Measurements from ENCODE around the gene HBQ1. TPM values are rescaled to one million over a fixed set of nuclear protein-coding genes. Genes with fewer than 3 reads are reported as not detected.
"Not testable (repeated sequence)": the region's sequence is repeated elsewhere in the genome, so short reads cannot be mapped to it uniquely, and the experiment has no call there.

The HBQ1 gene
- total RNA-seq, 1 experiment from 2014 or later: not detected

DNA sequence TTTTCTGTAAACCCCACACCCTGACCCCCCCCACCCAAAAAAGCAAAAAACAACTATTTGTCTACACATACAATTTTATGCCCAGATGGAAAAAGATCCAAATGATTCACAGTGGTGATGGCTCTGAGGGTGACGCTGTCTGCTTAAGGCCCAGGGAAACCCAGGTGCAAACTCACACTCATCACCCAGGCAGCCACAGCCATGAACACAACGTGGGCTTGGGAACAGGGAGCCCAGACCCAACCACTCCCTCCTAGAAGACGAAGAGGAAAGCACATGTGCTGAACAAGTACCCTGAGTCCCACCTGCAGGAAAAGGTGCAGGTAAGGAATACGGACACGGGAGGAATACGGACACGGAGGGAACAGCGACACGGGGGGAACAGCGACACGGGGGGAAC is 5.4 kb downstream of the HBQ1 start:
- no peak overlapping the region for H3K27ac ChIP-seq
- peaks cover 4% of the 10 kb centered on the region; the same call in 1 of the 2 replicates for H3K9me3 ChIP-seq (replicated peaks)
- no peak for DNase-seq (ENCODE audit: low read depth in 1 of 2, low spot score in 2 of 2)
- peaks cover 8% of the 10 kb centered on the region for H3K27me3 ChIP-seq (replicated peaks)
- H3K4me1 ChIP-seq (replicated peaks): peaks cover 11% of the 10 kb centered on the region
- peaks cover 37% of the 10 kb centered on the region for H3K36me3 ChIP-seq
- no peak overlapping the region for H3K4me3 ChIP-seq

DNA sequence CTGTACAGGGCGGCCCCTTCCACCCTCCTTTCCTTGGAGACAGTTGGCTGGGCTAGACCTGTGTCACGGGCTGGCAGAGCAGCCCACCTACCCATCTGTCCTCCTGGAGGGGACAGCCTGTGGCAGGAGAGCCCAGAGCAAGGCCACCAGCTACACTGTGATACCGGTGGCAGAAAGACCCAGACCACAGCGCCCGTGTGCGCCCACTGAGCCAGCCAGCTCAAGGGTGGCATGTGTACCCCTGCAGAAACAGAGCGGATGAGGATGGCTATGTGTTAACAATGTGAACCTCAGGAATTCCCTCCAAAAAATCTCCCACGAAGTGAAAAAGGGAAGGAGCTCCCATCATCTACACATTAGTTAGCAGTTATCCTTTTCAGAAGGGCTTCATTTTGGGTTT is 7.1 kb downstream of the HBQ1 start:
- no peaks in the 10 kb centered on the region for H3K9me3 ChIP-seq (replicated peaks)
- peaks cover 54% of the 10 kb centered on the region for H3K36me3 ChIP-seq

DNA sequence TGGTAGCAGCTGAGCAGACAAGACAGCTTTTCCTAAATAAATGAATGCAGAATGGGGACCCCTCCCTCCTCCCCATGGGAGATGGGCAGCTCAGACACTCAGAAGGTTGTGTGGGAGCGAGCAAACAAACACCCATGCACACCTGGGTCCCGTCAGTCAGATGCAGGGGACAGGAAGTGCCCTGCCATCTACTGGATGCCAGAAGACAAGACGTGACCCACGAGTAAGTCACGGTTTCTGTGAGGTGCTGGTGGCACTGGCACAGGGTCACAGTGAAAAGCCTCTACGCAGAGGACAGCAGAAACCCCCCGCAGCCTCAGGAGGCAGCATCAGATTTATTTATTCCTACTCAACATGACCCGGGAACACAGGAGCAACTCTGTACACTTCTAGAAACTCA is 8.4 kb downstream of the HBQ1 start:
- no peak for DNase-seq (ENCODE audit: low read depth in 1 of 2, low spot score in 2 of 2)
- H3K4me3 ChIP-seq: no peak overlapping the region
- H3K36me3 ChIP-seq: peaks cover 67% of the 10 kb centered on the region
- no peaks in the 10 kb centered on the region for H3K9me3 ChIP-seq (replicated peaks)
- no peaks in the 10 kb centered on the region for H3K4me1 ChIP-seq (replicated peaks)
- H3K27me3 ChIP-seq (replicated peaks): no peaks in the 10 kb centered on the region
- no peak overlapping the region for H3K27ac ChIP-seq

More for the DNA sequence above, 7.1 kb downstream of the HBQ1 start:
- H3K4me1 ChIP-seq (replicated peaks): no peaks in the 10 kb centered on the region
- no peak overlapping the region for H3K27ac ChIP-seq
- H3K4me3 ChIP-seq: no peak overlapping the region
- DNase-seq (ENCODE audit: low read depth in 1 of 2, low spot score in 2 of 2): no peak
- H3K27me3 ChIP-seq (replicated peaks): no peaks in the 10 kb centered on the region

DNA sequence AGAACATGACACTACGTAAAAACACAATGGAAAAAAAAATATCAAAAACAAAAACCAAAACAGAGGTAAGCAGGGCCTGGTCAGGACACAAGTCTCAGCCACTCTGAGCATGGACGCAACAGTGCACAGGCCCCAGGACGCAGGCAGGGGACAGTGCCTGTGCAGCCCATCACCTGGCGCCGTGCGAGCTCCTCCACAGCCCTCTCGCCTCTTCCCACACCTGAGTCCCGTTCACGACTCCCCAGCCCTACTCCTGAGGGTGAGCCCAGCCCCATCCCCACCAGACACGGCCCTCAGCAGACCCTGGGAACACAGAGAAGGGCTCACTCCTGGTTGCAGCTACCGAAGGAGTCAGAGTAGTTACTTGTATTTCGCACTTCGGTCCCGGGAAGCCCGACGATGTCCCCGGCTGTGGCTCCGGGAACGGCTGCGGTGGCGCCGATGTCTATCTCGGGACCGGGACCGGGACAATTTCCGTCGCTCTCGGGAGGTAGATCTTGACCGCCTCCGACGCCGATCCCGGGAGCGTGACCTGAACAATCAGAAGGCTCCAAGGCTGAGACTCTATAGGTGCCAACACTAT is 9.4 kb downstream of the HBQ1 start:
- no peak overlapping the region for H3K4me3 ChIP-seq
- no peaks in the 10 kb centered on the region for H3K27me3 ChIP-seq (replicated peaks)
- no peaks in the 10 kb centered on the region for H3K4me1 ChIP-seq (replicated peaks)
- H3K9me3 ChIP-seq (replicated peaks): no peaks in the 10 kb centered on the region
- H3K27ac ChIP-seq: no peak overlapping the region
- peaks cover 77% of the 10 kb centered on the region for H3K36me3 ChIP-seq
- DNase-seq (ENCODE audit: low read depth in 1 of 2, low spot score in 2 of 2): no peak

DNA sequence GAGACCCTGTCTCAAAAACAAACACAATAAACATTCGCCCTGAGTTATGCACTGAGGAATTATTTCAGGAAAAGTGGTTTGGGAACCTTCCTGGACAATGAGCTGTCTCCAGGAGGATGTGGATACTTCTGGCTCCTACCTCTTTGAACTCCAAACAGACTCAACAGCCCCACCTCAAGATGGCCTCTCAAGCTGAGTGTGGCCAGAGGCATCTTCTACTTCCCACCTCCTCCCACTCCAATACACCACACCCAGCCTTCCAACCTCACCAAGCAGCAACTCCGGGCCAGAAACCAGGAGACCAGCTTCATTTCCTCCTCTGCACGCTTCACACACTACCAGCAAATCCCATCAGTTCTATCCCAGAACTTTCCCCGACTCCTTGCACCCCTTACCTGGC is 11.6 kb downstream of the HBQ1 start:
- Histone ChIP-seq H3K4me3 (no peak overlapping the region), H3K36me3 (peaks cover 92% of the 10 kb centered on the region), H3K27me3 (replicated peaks) (no peaks in the 10 kb centered on the region), H3K27ac (no peak overlapping the region), H3K9me3 (replicated peaks) (no peaks in the 10 kb centered on the region), H3K4me1 (replicated peaks) (no peaks in the 10 kb centered on the region)
- no peak for DNase-seq (ENCODE audit: low read depth in 1 of 2, low spot score in 2 of 2)

DNA sequence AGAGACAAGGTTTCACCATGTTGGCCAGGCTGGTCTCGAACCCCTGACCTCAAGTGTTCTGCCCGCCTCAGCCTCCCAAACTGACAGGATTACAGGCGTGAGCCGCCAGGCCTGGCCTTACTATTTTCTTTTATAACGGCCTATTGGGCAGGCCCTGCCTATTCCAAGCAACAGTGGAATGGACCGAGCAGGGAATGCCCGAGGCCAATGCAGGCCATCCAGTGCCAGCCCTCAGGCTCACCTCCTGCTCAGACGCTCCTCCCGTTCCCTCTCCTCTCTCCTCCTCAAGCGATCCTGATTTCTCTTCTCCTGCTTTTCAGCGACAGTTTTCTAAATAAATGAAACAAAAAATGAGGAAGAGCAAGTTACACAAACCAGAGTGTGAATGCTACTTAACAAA is 12.4 kb downstream of the HBQ1 start:
- Histone ChIP-seq H3K27me3 (replicated peaks) (no peaks in the 10 kb centered on the region), H3K9me3 (replicated peaks) (no peaks in the 10 kb centered on the region), H3K4me3 (no peak overlapping the region), H3K27ac (no peak overlapping the region), H3K4me1 (replicated peaks) (no peaks in the 10 kb centered on the region), H3K36me3 (peaks cover 95% of the 10 kb centered on the region)
- DNase-seq (ENCODE audit: low read depth in 1 of 2, low spot score in 2 of 2): no peak

DNA sequence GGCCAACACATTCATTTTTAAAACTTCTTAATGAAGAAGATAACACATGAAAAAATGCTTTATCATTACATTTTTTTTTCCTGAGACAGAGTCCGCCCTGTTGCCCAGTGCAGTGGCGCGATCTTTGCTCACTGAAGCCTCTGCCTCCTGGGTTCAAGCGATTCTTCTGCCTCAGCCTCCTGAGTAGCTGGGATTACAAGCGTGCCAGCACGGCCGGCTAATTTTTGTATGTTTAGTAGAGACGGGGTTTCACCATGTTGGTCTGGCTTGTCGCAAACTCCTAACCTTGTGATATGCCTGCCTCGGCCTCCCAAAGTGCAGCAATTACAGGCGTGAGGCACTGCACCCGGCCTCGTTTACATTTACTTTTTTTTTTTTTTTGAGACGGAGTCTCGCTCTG is 13.2 kb downstream of the HBQ1 start:
- DNase-seq (ENCODE audit: low read depth in 1 of 2, low spot score in 2 of 2): no peak
- H3K27me3 ChIP-seq (replicated peaks): no peaks in the 10 kb centered on the region
- no peak overlapping the region for H3K27ac ChIP-seq
- peaks cover 96% of the 10 kb centered on the region for H3K36me3 ChIP-seq
- H3K9me3 ChIP-seq (replicated peaks): no peaks in the 10 kb centered on the region
- H3K4me1 ChIP-seq (replicated peaks): no peaks in the 10 kb centered on the region
- no peak overlapping the region for H3K4me3 ChIP-seq

DNA sequence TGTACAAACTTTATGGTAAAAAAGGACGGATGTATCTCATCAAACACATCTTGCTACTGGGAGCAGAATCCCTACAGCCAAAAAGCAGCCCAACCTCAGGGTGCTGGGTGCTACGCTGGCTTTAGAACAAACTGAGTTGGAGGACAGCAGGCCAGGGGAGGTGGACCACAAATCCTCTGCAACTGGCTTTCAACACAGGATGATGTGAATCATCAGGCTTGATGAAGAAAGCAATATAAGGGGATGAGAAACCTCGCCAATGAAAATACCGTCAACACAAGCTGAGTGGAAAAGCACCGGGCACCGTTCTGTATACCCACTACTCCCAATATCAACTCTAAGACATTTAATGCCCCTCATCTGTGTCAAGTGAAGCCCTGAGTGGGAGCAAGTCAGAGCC is 14.3 kb downstream of the HBQ1 start:
- no peaks in the 10 kb centered on the region for H3K27me3 ChIP-seq (replicated peaks)
- H3K27ac ChIP-seq: no peak overlapping the region
- DNase-seq (ENCODE audit: low read depth in 1 of 2, low spot score in 2 of 2): no peak
- H3K4me3 ChIP-seq: no peak overlapping the region
- H3K36me3 ChIP-seq: peaks cover 96% of the 10 kb centered on the region
- no peaks in the 10 kb centered on the region for H3K9me3 ChIP-seq (replicated peaks)
- no peaks in the 10 kb centered on the region for H3K4me1 ChIP-seq (replicated peaks)

DNA sequence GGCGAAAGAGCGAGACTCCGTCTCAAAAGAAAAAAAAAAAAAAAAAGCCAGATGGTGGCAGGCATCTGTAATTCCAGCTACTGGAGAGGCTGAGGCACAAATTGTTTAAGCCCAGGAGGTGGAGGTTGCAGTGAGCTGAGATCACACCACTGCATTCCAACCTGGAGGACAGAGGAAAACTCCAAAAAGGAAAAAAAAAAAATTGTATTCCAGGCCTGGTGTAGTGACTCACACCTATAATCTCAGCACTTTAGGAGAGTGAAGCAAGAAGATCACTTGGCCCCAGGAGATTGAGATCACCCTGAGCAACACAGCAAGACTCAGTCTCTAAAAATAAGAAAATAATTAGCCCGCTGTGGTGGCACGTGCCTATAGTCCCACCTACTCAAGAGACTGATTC is 20.1 kb downstream of the HBQ1 start:
- no peak overlapping the region for H3K4me3 ChIP-seq
- H3K9me3 ChIP-seq (replicated peaks): no peaks in the 10 kb centered on the region
- H3K4me1 ChIP-seq (replicated peaks): no peaks in the 10 kb centered on the region
- peaks cover 80% of the 10 kb centered on the region for H3K36me3 ChIP-seq
- no peak overlapping the region for H3K27ac ChIP-seq
- no peak for DNase-seq (ENCODE audit: low read depth in 1 of 2, low spot score in 2 of 2)
- no peaks in the 10 kb centered on the region for H3K27me3 ChIP-seq (replicated peaks)

DNA sequence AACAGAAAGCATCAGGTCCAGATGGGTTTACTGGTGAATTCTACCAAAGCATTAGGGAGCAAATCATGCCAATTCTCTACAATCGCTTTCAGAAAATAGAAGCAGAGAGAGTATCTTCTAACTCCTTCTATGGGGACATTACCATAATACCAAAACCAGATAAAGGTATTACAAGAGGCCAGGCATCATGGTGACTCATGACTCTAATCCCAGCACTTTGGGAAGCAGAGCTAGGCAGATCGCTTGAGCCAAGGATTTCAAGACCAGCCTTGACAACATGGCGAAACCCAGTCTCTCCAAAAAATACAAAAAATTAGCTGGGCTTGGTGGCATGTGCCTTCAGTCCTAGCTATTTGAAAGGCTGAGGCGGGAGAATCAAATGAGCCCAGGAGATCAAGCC is 23.0 kb downstream of the HBQ1 start:
- peaks cover 83% of the 10 kb centered on the region for H3K36me3 ChIP-seq
- no peaks in the 10 kb centered on the region for H3K27me3 ChIP-seq (replicated peaks)
- no peak overlapping the region for H3K4me3 ChIP-seq
- no peaks in the 10 kb centered on the region for H3K4me1 ChIP-seq (replicated peaks)
- no peak overlapping the region for H3K27ac ChIP-seq
- H3K9me3 ChIP-seq (replicated peaks): no peaks in the 10 kb centered on the region
- no peak for DNase-seq (ENCODE audit: low read depth in 1 of 2, low spot score in 2 of 2)

DNA sequence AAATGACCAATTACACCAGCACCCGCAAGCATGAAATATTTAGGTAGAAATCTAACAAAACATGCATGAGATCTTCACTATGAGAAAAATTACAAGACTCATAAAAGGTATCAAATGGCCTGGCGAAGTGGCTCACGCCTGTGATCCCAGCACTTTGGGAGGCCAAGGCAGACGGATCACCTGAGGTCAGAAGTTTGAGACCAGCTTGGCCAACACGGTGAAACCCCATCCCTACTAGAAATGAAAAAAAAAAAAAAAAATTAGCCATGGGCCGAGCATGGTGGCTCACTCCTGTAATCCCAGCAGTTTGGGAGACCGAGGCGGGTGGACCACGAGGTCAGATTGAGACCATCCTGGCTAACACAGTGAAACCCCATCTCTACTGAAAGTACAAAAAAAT is 23.8 kb downstream of the HBQ1 start:
- H3K27me3 ChIP-seq (replicated peaks); H3K9me3 ChIP-seq (replicated peaks); H3K27ac ChIP-seq; H3K4me3 ChIP-seq; DNase-seq (ENCODE audit: low read depth in 1 of 2, low spot score in 2 of 2); H3K4me1 ChIP-seq (replicated peaks): not testable (repeated sequence)
- H3K36me3 ChIP-seq: peaks cover 83% of the 10 kb centered on the region

DNA sequence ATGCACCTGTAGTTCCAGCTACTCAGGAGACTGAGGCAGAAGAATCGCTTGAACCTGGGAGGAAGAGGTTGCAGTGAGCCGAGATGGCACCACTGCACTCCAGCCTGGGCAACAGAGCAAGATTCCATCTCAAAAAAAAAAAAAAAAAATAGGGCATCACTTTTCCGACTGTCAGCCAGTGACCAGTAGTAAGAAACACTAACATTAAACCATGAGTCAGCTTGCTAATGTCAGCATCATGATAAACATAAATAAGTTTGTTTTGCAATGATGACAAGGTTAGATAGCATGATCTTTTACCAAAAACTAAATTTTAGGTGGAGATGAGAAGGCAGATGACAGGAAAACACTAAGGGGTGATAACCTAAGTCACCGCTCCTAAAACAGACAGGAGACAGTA is 29.1 kb downstream of the HBQ1 start:
- peaks cover 90% of the 10 kb centered on the region for H3K36me3 ChIP-seq
- not testable (repeated sequence) for H3K27ac ChIP-seq; H3K4me3 ChIP-seq; H3K4me1 ChIP-seq (replicated peaks); H3K27me3 ChIP-seq (replicated peaks); DNase-seq (ENCODE audit: low read depth in 1 of 2, low spot score in 2 of 2); H3K9me3 ChIP-seq (replicated peaks)

DNA sequence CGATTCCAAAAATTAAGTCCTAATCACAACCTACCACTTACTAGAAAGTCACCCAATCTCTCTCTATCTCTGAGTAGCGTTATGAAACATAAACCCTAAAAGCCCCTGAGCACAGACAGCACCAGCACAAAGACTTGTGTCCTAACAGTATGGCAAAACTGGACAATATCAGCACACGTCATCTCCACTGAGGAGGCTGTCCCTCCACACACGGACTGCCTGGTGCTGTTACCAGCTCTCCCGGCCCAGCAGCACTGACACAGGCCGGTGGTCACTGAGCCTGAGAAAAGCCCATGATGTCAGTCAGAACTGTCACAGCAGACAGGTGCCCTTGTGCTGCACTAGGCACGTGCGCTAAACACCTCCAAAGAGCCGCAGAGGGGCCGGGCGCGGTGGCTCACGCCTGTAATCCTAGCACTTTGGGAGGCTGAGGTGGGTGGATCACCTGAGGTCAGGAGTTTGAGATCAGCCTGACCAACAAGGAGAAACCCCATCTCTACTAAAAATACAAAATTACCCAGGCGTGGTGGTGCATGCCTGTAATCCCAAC is 31.4 kb downstream of the HBQ1 start:
- H3K36me3 ChIP-seq: peaks cover 87% of the 10 kb centered on the region
- H3K9me3 ChIP-seq (replicated peaks); H3K27me3 ChIP-seq (replicated peaks); DNase-seq (ENCODE audit: low read depth in 1 of 2, low spot score in 2 of 2); H3K4me3 ChIP-seq; H3K4me1 ChIP-seq (replicated peaks); H3K27ac ChIP-seq: not testable (repeated sequence)

DNA sequence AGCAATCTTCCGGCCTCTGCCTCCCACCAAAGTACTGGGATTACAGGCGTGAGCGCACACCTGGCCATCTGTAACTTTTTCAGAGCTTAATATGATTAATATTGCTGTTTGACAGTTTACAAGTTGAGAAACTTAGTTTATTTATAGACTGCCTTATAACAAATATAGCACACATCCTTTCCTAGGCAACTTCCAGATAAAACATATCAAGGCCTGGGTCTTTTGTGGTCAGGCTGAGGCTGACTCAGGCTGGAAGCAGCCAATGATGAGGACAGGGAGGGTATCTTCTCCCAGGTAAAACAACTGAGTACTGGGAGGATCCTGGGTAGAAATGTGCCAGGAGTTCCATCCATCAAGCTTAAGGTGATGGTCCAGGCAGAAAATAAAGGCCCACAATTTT is 32.7 kb downstream of the HBQ1 start:
- H3K27me3 ChIP-seq (replicated peaks): no peaks in the 10 kb centered on the region
- no peak for DNase-seq (ENCODE audit: low read depth in 1 of 2, low spot score in 2 of 2)
- no peak overlapping the region for H3K27ac ChIP-seq
- H3K36me3 ChIP-seq: peaks cover 88% of the 10 kb centered on the region
- H3K9me3 ChIP-seq (replicated peaks): no peaks in the 10 kb centered on the region
- H3K4me1 ChIP-seq (replicated peaks): no peaks in the 10 kb centered on the region
- no peak overlapping the region for H3K4me3 ChIP-seq

DNA sequence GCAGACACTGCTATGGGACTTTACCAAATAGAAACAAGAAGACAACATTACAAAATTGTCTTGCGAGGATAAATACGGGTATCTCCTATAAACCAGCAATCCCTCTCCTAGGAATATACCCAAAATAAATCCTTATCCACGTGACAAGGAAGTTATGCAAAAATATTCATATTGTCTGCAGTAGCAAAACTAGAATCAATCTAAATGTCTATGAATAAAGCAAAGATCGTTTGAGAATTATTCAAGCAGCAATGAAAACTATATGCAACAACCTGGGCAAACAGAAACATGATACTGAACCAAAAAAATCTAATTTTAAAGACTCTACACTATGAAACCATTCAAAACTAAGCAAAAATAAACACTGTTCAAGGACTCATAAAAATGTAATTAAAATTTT is 39.8 kb downstream of the HBQ1 start:
- Histone ChIP-seq H3K4me1 (replicated peaks) (no peaks in the 10 kb centered on the region), H3K4me3 (no peak overlapping the region), H3K27ac (no peak overlapping the region), H3K36me3 (peaks cover 87% of the 10 kb centered on the region), H3K27me3 (replicated peaks) (no peaks in the 10 kb centered on the region), H3K9me3 (replicated peaks) (no peaks in the 10 kb centered on the region)
- DNase-seq (ENCODE audit: low read depth in 1 of 2, low spot score in 2 of 2): no peak

Measured in SJSA1 (cell line).